Hematopoietic multipotent progenitor cell treated with erythropoietin and hydrocortisone succinate and interleukin-3 and kit ligand, for 17 days (in vitro differentiated cells): Measurements from ENCODE around the gene PSD4.

Experiments
- DNase-seq: peaks from one replicate; pipeline ENCODE4 v3.0.0-alpha.2; 2015; ENCODE audit warnings: low spot score

Gene PSD4

GRCh38 chr2:113184531-113185230 is 10.9 kb downstream of the PSD4 start:
- DNase-seq, result no peak

GRCh38 chr2:113185664-113186432 is 12.1 kb downstream of the PSD4 start:
- peak; percentile 64 for DNase-seq

- no peak for DNase-seq
Measured at GRCh38 chr2:113186433-113186796, 12.6 kb downstream of the PSD4 start.

GRCh38 chr2:113187771-113188170 is 14.0 kb downstream of the PSD4 start:
- DNase-seq, result no peak

- no peak for DNase-seq
Measured at GRCh38 chr2:113190871-113191270, 17.1 kb downstream of the PSD4 start.

- no peak for DNase-seq
Measured at GRCh38 chr2:113192459-113193100, 18.8 kb downstream of the PSD4 start.

GRCh38 chr2:113195923-113196501 is 22.2 kb downstream of the PSD4 start:
- DNase-seq, result no peak

- DNase-seq, result no peak
Measured at GRCh38 chr2:113196839-113197238, 23.1 kb downstream of the PSD4 start.

GRCh38 chr2:113197347-113198047 is 23.7 kb downstream of the PSD4 start:
- no peak for DNase-seq

- no peak for DNase-seq
Measured at GRCh38 chr2:113198048-113198789, 24.4 kb downstream of the PSD4 start.

- DNase-seq, result peak; percentile 80
Measured at GRCh38 chr2:113198790-113199612, 25.2 kb downstream of the PSD4 start.

GRCh38 chr2:113200236-113200635 is 26.5 kb downstream of the PSD4 start:
- no peak for DNase-seq

- no peak for DNase-seq
Measured at GRCh38 chr2:113200736-113201490, 27.1 kb downstream of the PSD4 start.

GRCh38 chr2:113201496-113202304 is 27.9 kb downstream of the PSD4 start:
- DNase-seq, result no peak

- no peak for DNase-seq
Measured at GRCh38 chr2:113202305-113203216, 28.8 kb downstream of the PSD4 start.

GRCh38 chr2:113203217-113203530 is 29.4 kb downstream of the PSD4 start:
- DNase-seq, result no peak

- DNase-seq, result peak; percentile 68
Measured at GRCh38 chr2:113203901-113204519, 30.2 kb downstream of the PSD4 start.

- no peak for DNase-seq
Measured at GRCh38 chr2:113206251-113206650, 32.5 kb downstream of the PSD4 start.
